ENCODE data around the gene ARHGEF7. TPM values are rescaled to one million over a fixed set of nuclear protein-coding genes. Genes with fewer than 3 reads are reported as not detected.

Gene ARHGEF7
- total and polyA plus RNA-seq, 2 experiments from 2014 or later: 23.6 to 58.9 TPM

DNA sequence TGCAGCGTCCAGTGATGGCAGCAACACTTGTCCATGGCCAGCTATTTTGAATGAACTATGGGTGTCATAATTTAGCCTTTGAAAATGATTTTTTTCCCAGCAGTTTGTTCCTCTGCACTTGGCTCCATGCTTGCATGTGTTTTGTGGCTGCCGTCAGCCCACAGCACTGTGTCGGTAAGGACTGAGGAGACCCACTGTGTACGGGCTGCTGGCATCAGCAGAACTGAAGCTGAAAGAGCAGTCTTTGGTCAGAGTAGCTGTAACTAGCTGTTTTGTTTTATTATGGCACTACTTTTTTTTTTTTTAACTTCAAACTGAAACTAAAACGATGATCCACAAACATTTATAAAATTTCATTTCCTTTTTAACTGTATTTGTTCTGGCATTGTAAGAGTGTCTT is 155.0 kb downstream of the ARHGEF7 start:
- H3K36me3 ChIP-seq (ENCODE audit: insufficient read depth): 0 out of 2 replicates have a peak, but pooled peaks cover 2% of the 10 kb centered on the region

More for the DNA sequence above, 155.0 kb downstream of the ARHGEF7 start:
- H4K20me1 ChIP-seq (replicated peaks; ENCODE audit: insufficient read depth): peaks cover 4% of the 10 kb centered on the region
- no peaks in the 10 kb centered on the region for H3K27me3 ChIP-seq (ENCODE audit: insufficient read depth)
- TF ChIP-seq, protein P1, sequence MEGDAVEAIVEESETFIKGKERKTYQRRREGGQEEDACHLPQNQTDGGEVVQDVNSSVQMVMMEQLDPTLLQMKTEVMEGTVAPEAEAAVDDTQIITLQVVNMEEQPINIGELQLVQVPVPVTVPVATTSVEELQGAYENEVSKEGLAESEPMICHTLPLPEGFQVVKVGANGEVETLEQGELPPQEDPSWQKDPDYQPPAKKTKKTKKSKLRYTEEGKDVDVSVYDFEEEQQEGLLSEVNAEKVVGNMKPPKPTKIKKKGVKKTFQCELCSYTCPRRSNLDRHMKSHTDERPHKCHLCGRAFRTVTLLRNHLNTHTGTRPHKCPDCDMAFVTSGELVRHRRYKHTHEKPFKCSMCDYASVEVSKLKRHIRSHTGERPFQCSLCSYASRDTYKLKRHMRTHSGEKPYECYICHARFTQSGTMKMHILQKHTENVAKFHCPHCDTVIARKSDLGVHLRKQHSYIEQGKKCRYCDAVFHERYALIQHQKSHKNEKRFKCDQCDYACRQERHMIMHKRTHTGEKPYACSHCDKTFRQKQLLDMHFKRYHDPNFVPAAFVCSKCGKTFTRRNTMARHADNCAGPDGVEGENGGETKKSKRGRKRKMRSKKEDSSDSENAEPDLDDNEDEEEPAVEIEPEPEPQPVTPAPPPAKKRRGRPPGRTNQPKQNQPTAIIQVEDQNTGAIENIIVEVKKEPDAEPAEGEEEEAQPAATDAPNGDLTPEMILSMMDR (conservative IDR thresholded peaks at IDR 0.05; ENCODE audit: low read depth in 2 of 2): no peak
- TF ChIP-seq, protein P2, sequence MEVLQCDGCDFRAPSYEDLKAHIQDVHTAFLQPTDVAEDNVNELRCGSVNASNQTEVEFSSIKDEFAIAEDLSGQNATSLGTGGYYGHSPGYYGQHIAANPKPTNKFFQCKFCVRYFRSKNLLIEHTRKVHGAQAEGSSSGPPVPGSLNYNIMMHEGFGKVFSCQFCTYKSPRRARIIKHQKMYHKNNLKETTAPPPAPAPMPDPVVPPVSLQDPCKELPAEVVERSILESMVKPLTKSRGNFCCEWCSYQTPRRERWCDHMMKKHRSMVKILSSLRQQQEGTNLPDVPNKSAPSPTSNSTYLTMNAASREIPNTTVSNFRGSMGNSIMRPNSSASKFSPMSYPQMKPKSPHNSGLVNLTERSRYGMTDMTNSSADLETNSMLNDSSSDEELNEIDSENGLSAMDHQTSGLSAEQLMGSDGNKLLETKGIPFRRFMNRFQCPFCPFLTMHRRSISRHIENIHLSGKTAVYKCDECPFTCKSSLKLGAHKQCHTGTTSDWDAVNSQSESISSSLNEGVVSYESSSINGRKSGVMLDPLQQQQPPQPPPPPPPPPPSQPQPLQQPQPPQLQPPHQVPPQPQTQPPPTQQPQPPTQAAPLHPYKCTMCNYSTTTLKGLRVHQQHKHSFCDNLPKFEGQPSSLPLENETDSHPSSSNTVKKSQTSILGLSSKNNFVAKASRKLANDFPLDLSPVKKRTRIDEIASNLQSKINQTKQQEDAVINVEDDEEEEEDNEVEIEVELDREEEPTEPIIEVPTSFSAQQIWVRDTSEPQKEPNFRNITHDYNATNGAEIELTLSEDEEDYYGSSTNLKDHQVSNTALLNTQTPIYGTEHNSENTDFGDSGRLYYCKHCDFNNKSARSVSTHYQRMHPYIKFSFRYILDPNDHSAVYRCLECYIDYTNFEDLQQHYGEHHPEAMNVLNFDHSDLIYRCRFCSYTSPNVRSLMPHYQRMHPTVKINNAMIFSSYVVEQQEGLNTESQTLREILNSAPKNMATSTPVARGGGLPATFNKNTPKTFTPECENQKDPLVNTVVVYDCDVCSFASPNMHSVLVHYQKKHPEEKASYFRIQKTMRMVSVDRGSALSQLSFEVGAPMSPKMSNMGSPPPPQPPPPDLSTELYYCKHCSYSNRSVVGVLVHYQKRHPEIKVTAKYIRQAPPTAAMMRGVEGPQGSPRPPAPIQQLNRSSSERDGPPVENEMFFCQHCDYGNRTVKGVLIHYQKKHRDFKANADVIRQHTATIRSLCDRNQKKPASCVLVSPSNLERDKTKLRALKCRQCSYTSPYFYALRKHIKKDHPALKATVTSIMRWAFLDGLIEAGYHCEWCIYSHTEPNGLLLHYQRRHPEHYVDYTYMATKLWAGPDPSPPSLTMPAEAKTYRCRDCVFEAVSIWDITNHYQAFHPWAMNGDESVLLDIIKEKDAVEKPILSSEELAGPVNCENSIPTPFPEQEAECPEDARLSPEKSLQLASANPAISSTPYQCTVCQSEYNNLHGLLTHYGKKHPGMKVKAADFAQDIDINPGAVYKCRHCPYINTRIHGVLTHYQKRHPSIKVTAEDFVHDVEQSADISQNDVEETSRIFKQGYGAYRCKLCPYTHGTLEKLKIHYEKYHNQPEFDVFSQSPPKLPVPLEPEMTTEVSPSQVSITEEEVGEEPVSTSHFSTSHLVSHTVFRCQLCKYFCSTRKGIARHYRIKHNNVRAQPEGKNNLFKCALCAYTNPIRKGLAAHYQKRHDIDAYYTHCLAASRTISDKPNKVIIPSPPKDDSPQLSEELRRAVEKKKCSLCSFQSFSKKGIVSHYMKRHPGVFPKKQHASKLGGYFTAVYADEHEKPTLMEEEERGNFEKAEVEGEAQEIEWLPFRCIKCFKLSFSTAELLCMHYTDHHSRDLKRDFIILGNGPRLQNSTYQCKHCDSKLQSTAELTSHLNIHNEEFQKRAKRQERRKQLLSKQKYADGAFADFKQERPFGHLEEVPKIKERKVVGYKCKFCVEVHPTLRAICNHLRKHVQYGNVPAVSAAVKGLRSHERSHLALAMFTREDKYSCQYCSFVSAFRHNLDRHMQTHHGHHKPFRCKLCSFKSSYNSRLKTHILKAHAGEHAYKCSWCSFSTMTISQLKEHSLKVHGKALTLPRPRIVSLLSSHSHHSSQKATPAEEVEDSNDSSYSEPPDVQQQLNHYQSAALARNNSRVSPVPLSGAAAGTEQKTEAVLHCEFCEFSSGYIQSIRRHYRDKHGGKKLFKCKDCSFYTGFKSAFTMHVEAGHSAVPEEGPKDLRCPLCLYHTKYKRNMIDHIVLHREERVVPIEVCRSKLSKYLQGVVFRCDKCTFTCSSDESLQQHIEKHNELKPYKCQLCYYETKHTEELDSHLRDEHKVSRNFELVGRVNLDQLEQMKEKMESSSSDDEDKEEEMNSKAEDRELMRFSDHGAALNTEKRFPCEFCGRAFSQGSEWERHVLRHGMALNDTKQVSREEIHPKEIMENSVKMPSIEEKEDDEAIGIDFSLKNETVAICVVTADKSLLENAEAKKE (CRISPR knock-in tag; IDR thresholded peaks at IDR 0.05): no peak
- TF ChIP-seq ZNF331 (CRISPR knock-in tag; IDR thresholded peaks at IDR 0.05; ENCODE audit: low read depth): no peak
- no peak for TF ChIP-seq STAT1 (IDR thresholded peaks at IDR 0.05; ENCODE audit: unreplicated experiment)
- TF ChIP-seq NANOG (IDR thresholded peaks at IDR 0.05; ENCODE audit: borderline replicate concordance): no peak
- TF ChIP-seq POLR2AphosphoS5 (IDR thresholded peaks at IDR 0.05; ENCODE audit: low read depth): no peak
- TF ChIP-seq ETS1 (IDR thresholded peaks at IDR 0.05): no peak
- no peak for TF ChIP-seq REST (IDR thresholded peaks at IDR 0.05; ENCODE audit: unreplicated experiment)
- TF ChIP-seq CREB1 (CRISPR knock-in tag; IDR thresholded peaks at IDR 0.05; ENCODE audit: low read depth): no peak
- TF ChIP-seq EZH2 (IDR thresholded peaks at IDR 0.05; ENCODE audit: low read depth, unreplicated experiment): no peak
- TF ChIP-seq ZNF114 (CRISPR knock-in tag; IDR thresholded peaks at IDR 0.05): no peak
- TF ChIP-seq EZH2phosphoT487 (IDR thresholded peaks at IDR 0.05; ENCODE audit: unreplicated experiment): no peak
- no peak for TF ChIP-seq JUNB (IDR thresholded peaks at IDR 0.05; ENCODE audit: unreplicated experiment)
- H3K4me2 ChIP-seq: no peak overlapping the region
- no peaks in the 10 kb centered on the region; the same call in 2 of the 3 replicates for H3K9me3 Mint-ChIP-seq
- ATAC-seq (no peak), DNase-seq (ENCODE audit: low spot score) (no peak)
- no peak overlapping the region for H3K27ac ChIP-seq (ENCODE audit: low read depth)
- H3K79me2 ChIP-seq (replicated peaks; ENCODE audit: insufficient read depth): peaks cover 11% of the 10 kb centered on the region
- no peak overlapping the region for H3K4me3 Mint-ChIP-seq
- H3K27me3 Mint-ChIP-seq (ENCODE audit: insufficient read depth, low read depth, poor library complexity): peaks cover 1% of the 10 kb centered on the region
- no peaks in the 10 kb centered on the region for H3F3A ChIP-seq (replicated peaks; ENCODE audit: low read depth)
- H2AFZ ChIP-seq: no peak overlapping the region
- H3K4me1 ChIP-seq (ENCODE audit: insufficient read depth): no peaks in the 10 kb centered on the region
- no peak overlapping the region for H3K27ac Mint-ChIP-seq
- H3K9me2 ChIP-seq (ENCODE audit: insufficient read depth): no peaks in the 10 kb centered on the region
- no peak overlapping the region for H3K4me3 ChIP-seq
- peaks cover 12% of the 10 kb centered on the region for H3K4me1 Mint-ChIP-seq
- H3K36me3 Mint-ChIP-seq (ENCODE audit: low read depth): peaks cover 21% of the 10 kb centered on the region

Measured in GM23338 (cell line).